Measurements from ENCODE around the gene ANKRD66.

GRCh38 chr6:46796848-46797580, 50.3 kb downstream of the ANKRD66 start:
- no peak for TF ChIP-seq GATA2 (IDR thresholded peaks at IDR 0.05; ENCODE audit: low read depth, low read length)
- no peak for TF ChIP-seq GATA3 (IDR thresholded peaks at IDR 0.05; ENCODE audit: low read depth, low read length)
